RWPE2 (cell line): ENCODE measurements around the gene SLC39A11.
"Not testable (repeated sequence)": the region's sequence is repeated elsewhere in the genome, so short reads cannot be mapped to it uniquely, and the experiment has no call there.

Source experiments
- ATAC-seq: fragments of 200-7000 bp; cut with Tn5 transposase; 3 replicates; pipeline ENCODE4 v1.9.1; 2021; ENCODE audit warnings: low read depth
- DNase-seq: peaks from one replicate; pipeline ENCODE4 v3.0.0-alpha.2; 2020; ENCODE audit warnings: low spot score
- H3K27ac ChIP-seq: fragments of 450-650 bp; 2 replicates; pipeline ENCODE4 v1.5.1; 2017; ENCODE audit warnings: mild to moderate bottlenecking; ENCODE audit not compliant: poor library complexity, severe bottlenecking
- H3K27me3 ChIP-seq: fragments of 250-450 bp; sonication (Bioruptor Pico); 2 replicates; pipeline ENCODE4 v1.5.1; 2021; ENCODE audit warnings: mild to moderate bottlenecking, moderate library complexity; ENCODE audit not compliant: insufficient read depth, poor library complexity, severe bottlenecking
- H3K36me3 ChIP-seq: fragments of 250-450 bp; sonication (Bioruptor Pico); 2 replicates; pipeline ENCODE4 v1.5.1; 2020; ENCODE audit warnings: low read depth, mild to moderate bottlenecking, moderate library complexity
- H3K4me1 ChIP-seq: fragments of 250-450 bp; sonication (Bioruptor Pico); 2 replicates; pipeline ENCODE4 v1.5.1; 2021; ENCODE audit warnings: mild to moderate bottlenecking, moderate library complexity; ENCODE audit not compliant: insufficient read depth, poor library complexity, severe bottlenecking
- H3K4me3 ChIP-seq: fragments of 250-450 bp; sonication (Bioruptor Pico); 2 replicates; pipeline ENCODE4 v1.5.1; 2021; ENCODE audit warnings: mild to moderate bottlenecking, moderate library complexity; ENCODE audit not compliant: severe bottlenecking
- H3K9me3 ChIP-seq: fragments of 250-450 bp; sonication (Bioruptor Pico); 2 replicates; pipeline ENCODE4 v1.5.1; 2021; ENCODE audit warnings: mild to moderate bottlenecking, moderate library complexity; ENCODE audit not compliant: severe bottlenecking
- TF ChIP-seq, protein P1 (sequence below): fragments of 450-650 bp; IDR thresholded peaks from one replicate; pipeline ENCODE4 v1.5.1; 2017; ENCODE audit warnings: mild to moderate bottlenecking, moderate library complexity; ENCODE audit not compliant: poor library complexity, severe bottlenecking

Gene SLC39A11

GRCh38 chr17:73098919-73099318, 6.4 kb upstream of the SLC39A11 start:
- Histone ChIP-seq H3K27me3 (no peaks in the 10 kb centered on the region), H3K9me3 (no peaks in the 10 kb centered on the region), H3K4me3 (no peak overlapping the region), H3K27ac (no peak overlapping the region), H3K36me3 (no peaks in the 10 kb centered on the region), H3K4me1 (no peaks in the 10 kb centered on the region)
- ATAC-seq (no peak), DNase-seq (no peak)
- TF ChIP-seq, protein P1, sequence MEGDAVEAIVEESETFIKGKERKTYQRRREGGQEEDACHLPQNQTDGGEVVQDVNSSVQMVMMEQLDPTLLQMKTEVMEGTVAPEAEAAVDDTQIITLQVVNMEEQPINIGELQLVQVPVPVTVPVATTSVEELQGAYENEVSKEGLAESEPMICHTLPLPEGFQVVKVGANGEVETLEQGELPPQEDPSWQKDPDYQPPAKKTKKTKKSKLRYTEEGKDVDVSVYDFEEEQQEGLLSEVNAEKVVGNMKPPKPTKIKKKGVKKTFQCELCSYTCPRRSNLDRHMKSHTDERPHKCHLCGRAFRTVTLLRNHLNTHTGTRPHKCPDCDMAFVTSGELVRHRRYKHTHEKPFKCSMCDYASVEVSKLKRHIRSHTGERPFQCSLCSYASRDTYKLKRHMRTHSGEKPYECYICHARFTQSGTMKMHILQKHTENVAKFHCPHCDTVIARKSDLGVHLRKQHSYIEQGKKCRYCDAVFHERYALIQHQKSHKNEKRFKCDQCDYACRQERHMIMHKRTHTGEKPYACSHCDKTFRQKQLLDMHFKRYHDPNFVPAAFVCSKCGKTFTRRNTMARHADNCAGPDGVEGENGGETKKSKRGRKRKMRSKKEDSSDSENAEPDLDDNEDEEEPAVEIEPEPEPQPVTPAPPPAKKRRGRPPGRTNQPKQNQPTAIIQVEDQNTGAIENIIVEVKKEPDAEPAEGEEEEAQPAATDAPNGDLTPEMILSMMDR = no peak

DNA sequence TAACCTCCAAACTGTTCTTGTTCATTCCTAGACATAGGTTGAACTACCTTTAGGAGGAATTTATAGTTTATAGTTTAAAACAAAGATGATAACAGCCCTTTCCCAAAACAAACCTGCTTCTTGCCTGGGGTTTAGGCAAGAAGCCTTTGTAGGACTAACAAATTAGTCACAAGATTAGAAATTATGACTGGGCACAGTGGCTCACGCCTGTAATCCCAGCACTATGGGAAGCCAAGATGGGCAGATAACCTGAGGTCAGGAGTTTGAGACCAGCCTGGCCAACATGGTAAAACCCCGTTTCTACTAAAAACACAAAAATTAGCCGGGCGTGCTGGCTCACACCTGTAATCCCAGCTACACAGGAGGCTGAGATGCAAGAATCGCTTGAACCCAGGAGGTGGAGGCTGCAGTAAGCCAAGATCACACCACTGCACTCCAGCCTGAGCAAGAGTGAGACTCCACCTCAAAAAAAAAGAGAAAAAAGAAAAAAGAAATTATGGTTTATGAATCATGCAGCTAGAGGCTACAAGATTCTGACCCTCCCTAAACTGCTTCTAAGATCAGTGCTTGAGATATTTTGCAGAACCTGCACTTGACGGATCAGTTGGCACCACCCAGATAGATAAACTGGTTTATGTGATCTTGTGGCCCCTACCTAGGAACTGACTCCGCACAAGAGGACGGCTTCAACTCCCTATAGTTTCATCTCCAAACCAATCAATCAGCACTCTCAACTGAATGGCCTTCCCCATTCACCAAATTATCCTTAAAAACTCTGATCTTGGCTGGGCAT, 5.7 kb upstream of the SLC39A11 start:
- DNase-seq = peak; percentile 4
- H3K4me1 ChIP-seq, H3K4me3 ChIP-seq, H3K27me3 ChIP-seq, H3K9me3 ChIP-seq, H3K27ac ChIP-seq, ATAC-seq, H3K36me3 ChIP-seq: not testable (repeated sequence)

DNA sequence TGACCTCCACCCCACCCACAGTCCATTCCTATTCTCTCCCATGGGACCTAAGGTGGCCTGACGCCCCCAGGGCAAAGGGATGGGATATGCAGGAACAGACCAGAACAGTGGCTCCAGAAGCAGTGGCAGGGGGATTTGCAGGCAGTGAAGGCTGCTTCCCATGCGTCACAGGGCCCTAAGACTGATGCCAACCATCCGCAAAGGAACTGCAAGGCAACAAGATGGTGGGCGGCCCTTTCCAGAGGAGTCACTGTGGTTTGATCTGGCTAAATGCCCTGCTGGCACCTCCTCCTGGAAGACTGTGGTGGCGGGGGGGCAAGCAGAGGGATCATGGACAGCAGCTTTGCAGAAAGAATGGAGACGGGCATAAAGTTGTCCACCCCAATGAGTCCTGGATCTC, 4.4 kb upstream of the SLC39A11 start:
- Histone ChIP-seq H3K9me3 (no peaks in the 10 kb centered on the region), H3K36me3 (no peaks in the 10 kb centered on the region), H3K27me3 (no peaks in the 10 kb centered on the region), H3K27ac (no peak overlapping the region), H3K4me3 (no peak overlapping the region), H3K4me1 (no peaks in the 10 kb centered on the region)
- ATAC-seq = no peak
- DNase-seq = peak; percentile 45
- TF ChIP-seq, protein P1 = no peak

DNA sequence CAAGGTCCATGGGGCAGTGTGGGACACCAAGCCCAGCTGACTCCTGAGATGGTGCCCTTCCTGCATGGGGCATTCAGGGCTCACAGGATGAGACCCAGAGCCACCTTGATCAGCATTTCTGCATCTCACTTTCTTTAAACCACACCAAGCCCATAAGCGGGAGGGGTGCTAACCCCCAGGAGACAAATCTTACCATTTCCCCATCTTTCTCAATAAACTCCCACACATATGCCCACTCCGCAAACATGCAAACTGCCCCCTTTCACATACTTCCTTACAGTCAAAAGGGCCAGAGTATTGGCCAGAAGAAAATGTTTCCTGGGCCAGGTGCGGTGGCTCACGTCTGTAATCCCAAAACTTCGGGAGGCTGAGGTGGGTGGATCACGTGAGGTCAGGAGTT, 3.7 kb upstream of the SLC39A11 start:
- no peak overlapping the region for H3K27ac ChIP-seq
- TF ChIP-seq, protein P1 = no peak
- H3K36me3 ChIP-seq = no peaks in the 10 kb centered on the region
- no peaks in the 10 kb centered on the region for H3K27me3 ChIP-seq
- ATAC-seq = no peak
- H3K4me3 ChIP-seq = no peak overlapping the region
- H3K4me1 ChIP-seq = no peaks in the 10 kb centered on the region
- no peaks in the 10 kb centered on the region for H3K9me3 ChIP-seq
- peak; percentile 11 for DNase-seq

GRCh38 chr17:73093286-73093685, 798 bp upstream of the SLC39A11 start:
- Histone ChIP-seq H3K4me3 (no peak overlapping the region), H3K9me3 (no peaks in the 10 kb centered on the region), H3K27ac (no peak overlapping the region), H3K4me1 (no peaks in the 10 kb centered on the region), H3K27me3 (no peaks in the 10 kb centered on the region), H3K36me3 (no peaks in the 10 kb centered on the region)
- TF ChIP-seq, protein P1 = no peak
- ATAC-seq (no peak), DNase-seq (peak; percentile 17)
